Activated CD8-positive, alpha-beta memory T cell treated with anti-CD3 and anti-CD28 coated beads, Interleukin-2, amount 50 U/mL, for 24 hours (primary cell): ENCODE measurements around the gene AP4B1.
"Not testable (repeated sequence)": the region's sequence is repeated elsewhere in the genome, so short reads cannot be mapped to it uniquely, and the experiment has no call there.

Source experiments
- DNase-seq: peaks from one replicate; pipeline ENCODE4 v3.0.0-alpha.2; 2020; ENCODE audit errors: extremely low read depth

The AP4B1 gene

GRCh38 chr1:113858418-113858817 lies 46.2 kb downstream of the AP4B1 start:
- DNase-seq: no peak

- DNase-seq: no peak
Measured at GRCh38 chr1:113857776-113858175, 46.8 kb downstream of the AP4B1 start.

GRCh38 chr1:113856401-113856790 lies 48.2 kb downstream of the AP4B1 start:
- DNase-seq: no peak

GRCh38 chr1:113855630-113856400 lies 48.8 kb downstream of the AP4B1 start:
- no peak for DNase-seq

- no peak for DNase-seq
Measured at GRCh38 chr1:113854234-113854633, 50.4 kb downstream of the AP4B1 start.

- DNase-seq: not testable (repeated sequence)
Measured at GRCh38 chr1:113852694-113853093, 51.9 kb downstream of the AP4B1 start.

GRCh38 chr1:113850127-113850796 lies 54.3 kb downstream of the AP4B1 start:
- no peak for DNase-seq

- DNase-seq: no peak
Measured at GRCh38 chr1:113849072-113849471, 55.5 kb downstream of the AP4B1 start.

GRCh38 chr1:113846391-113847035 lies 58.1 kb downstream of the AP4B1 start:
- no peak for DNase-seq
